WTC11 (cell line): ENCODE data around the gene PFN2. TPM values are rescaled to one million over a fixed set of nuclear protein-coding genes. Genes with fewer than 3 reads are reported as not detected.

Experiments
- ATAC-seq: fragments of 200-7000 bp; cut with Tn5 transposase; 2 replicates; pipeline ENCODE4 v1.10.0; 2021; ENCODE audit warnings: mild to moderate bottlenecking, moderate library complexity
- CTCF ChIA-PET: fragments of 300-600 bp; sonication (Branson Sonifier 250); formaldehyde crosslinking; loops from one replicate; lab custom pipeline; 2021; ENCODE audit warnings: antibody characterized with exemption; lab: Charles Lee
- POLR2A ChIA-PET: fragments of 350-600 bp; sonication (Branson Sonifier 250); formaldehyde crosslinking; loops from one replicate; lab custom pipeline; 2021; ENCODE audit warnings: antibody characterized with exemption; lab: Charles Lee
- DNase-seq: peaks from one replicate; pipeline ENCODE4 v3.0.0; 2021; ENCODE audit warnings: low spot score
- H3K27ac Mint-ChIP-seq: 2 replicates; pipeline ENCODE4 v1.8.0; 2021; ENCODE audit warnings: mixed read lengths
- H3K27me3 Mint-ChIP-seq: 2 replicates; pipeline ENCODE4 v1.8.0; 2021; ENCODE audit warnings: low read depth, mild to moderate bottlenecking, moderate library complexity, mixed read lengths
- H3K36me3 Mint-ChIP-seq: 2 replicates; pipeline ENCODE4 v1.8.0; 2021; ENCODE audit warnings: mixed read lengths
- H3K4me1 Mint-ChIP-seq: 2 replicates; pipeline ENCODE4 v1.8.0; 2022; ENCODE audit warnings: mixed read lengths
- H3K4me3 Mint-ChIP-seq: 2 replicates; pipeline ENCODE4 v1.8.0; 2021; ENCODE audit warnings: mild to moderate bottlenecking, moderate library complexity, mixed read lengths
- H3K9me3 Mint-ChIP-seq: 2 replicates; pipeline ENCODE4 v1.8.0; 2021; ENCODE audit warnings: mixed read lengths
- CBFB ChIP-seq: sonication (generic); formaldehyde crosslinking; IDR thresholded peaks from 2 replicates; pipeline ENCODE4 v1.8.1; 2022; ENCODE audit warnings: mild to moderate bottlenecking, low read depth, missing genetic modification reagents
- FOXJ3 ChIP-seq: sonication (generic); formaldehyde crosslinking; IDR thresholded peaks from 2 replicates; pipeline ENCODE4 v1.9.0; 2021; ENCODE audit warnings: missing genetic modification reagents, mild to moderate bottlenecking, borderline replicate concordance
- GTF2I ChIP-seq: fragments of 250-450 bp; sonication (Bioruptor Pico); conservative IDR thresholded peaks from 2 replicates; pipeline ENCODE4 v1.4.0; 2021; ENCODE audit warnings: mild to moderate bottlenecking
- KAT7 ChIP-seq: sonication (generic); formaldehyde crosslinking; IDR thresholded peaks from 2 replicates; pipeline ENCODE4 v1.8.1; 2023; ENCODE audit warnings: missing genetic modification reagents, mild to moderate bottlenecking, borderline replicate concordance
- NFATC4 ChIP-seq: fragments of 250-450 bp; sonication (Bioruptor Pico); IDR thresholded peaks from 2 replicates; pipeline ENCODE4 v1.9.0; 2021; ENCODE audit warnings: mild to moderate bottlenecking
- NR1H2 ChIP-seq: sonication (generic); formaldehyde crosslinking; IDR thresholded peaks from 2 replicates; pipeline ENCODE4 v1.9.0; 2021; ENCODE audit warnings: mild to moderate bottlenecking, moderate library complexity, missing genetic modification reagents
- RORB ChIP-seq: fragments of 250-450 bp; sonication (Bioruptor Pico); IDR thresholded peaks from 2 replicates; pipeline ENCODE4 v1.9.0; 2021; ENCODE audit warnings: mild to moderate bottlenecking
- ZNF121 ChIP-seq: sonication (generic); formaldehyde crosslinking; IDR thresholded peaks from 2 replicates; pipeline ENCODE4 v1.8.0; 2023; ENCODE audit warnings: missing genetic modification reagents
- total RNA-seq: library from RNA; stranded (reverse); gene quantifications from 3 replicates; pipeline ENCODE4 v1.2.3, GENCODE V29; 2021
- TF ChIP-seq, protein P1 (sequence below): sonication (generic); formaldehyde crosslinking; IDR thresholded peaks from 2 replicates; pipeline ENCODE4 v1.8.1; 2023; ENCODE audit warnings: mild to moderate bottlenecking, moderate library complexity, missing genetic modification reagents
- TF ChIP-seq, protein P2 (sequence below): fragments of 250-450 bp; sonication (Bioruptor Pico); IDR thresholded peaks from 2 replicates; pipeline ENCODE4 v1.9.0; 2021; ENCODE audit warnings: mild to moderate bottlenecking, borderline replicate concordance
- TF ChIP-seq, protein P3 (sequence below): sonication (generic); formaldehyde crosslinking; IDR thresholded peaks from 2 replicates; pipeline ENCODE4 v1.8.1; 2023; ENCODE audit warnings: mild to moderate bottlenecking, missing genetic modification reagents, moderate library complexity
- TF ChIP-seq, protein P4 (sequence below): sonication (generic); formaldehyde crosslinking; IDR thresholded peaks from 2 replicates; pipeline ENCODE4 v1.8.1; 2022; ENCODE audit warnings: missing genetic modification reagents, borderline replicate concordance
- TF ChIP-seq, protein P5 (sequence below): fragments of 250-450 bp; sonication (Bioruptor Pico); IDR thresholded peaks from 2 replicates; pipeline ENCODE4 v1.8.0; 2021; ENCODE audit warnings: mild to moderate bottlenecking

Gene PFN2
- total RNA-seq, 1 experiment from 2014 or later: 158 TPM

DNA sequence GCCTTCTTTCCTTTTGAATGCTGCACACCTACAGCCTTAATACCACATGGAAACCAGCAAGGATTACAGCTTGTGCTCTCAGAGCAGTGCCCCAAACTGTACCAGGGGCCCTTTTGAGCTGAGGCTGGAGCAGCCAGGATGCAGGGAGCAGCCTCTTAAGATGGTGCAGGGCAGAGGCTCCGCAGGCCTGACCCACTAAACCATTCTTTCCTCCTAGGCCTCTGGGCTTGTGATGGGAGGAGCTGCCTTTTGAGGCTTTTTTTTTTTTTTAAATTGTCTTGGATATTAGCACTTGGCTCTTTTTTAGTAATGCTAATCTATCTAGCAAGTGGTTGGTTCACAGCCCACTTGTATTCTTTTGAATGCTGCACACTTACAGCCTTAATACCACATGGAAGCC is 37.7 kb downstream of the PFN2 start:
- no peak for ATAC-seq

DNA sequence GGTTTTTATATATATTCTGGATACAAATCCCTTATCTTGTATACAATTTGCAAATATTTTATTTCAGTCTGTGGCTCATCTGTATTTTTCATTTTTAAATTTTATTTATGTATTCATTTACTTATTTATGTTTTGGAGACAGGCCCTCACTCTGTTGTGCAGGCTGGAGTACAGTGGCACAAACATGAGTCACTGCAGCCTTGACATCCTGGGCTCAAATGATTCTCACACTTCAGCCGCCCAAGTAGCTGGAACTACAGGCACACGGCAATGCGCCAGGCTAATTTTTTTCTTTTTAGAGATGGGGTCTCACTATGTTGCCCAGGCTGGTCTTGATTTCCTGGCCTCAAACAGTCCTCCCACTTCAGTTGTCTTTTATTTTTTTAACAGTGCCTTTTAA is 50.6 kb downstream of the PFN2 start:
- ChIA-PET POLR2A (no interaction called here), CTCF (interaction anchor here (0.9 kb wide), 1 partner anchor 13 kb away, joined by 3 read pairs; no protein-coding TSS in a partner anchor)
- DNase-seq: no peak
- TF ChIP-seq ZNF121 (no peak), FOXJ3 (CRISPR knock-in tag) (no peak)
- TF ChIP-seq, protein P1, sequence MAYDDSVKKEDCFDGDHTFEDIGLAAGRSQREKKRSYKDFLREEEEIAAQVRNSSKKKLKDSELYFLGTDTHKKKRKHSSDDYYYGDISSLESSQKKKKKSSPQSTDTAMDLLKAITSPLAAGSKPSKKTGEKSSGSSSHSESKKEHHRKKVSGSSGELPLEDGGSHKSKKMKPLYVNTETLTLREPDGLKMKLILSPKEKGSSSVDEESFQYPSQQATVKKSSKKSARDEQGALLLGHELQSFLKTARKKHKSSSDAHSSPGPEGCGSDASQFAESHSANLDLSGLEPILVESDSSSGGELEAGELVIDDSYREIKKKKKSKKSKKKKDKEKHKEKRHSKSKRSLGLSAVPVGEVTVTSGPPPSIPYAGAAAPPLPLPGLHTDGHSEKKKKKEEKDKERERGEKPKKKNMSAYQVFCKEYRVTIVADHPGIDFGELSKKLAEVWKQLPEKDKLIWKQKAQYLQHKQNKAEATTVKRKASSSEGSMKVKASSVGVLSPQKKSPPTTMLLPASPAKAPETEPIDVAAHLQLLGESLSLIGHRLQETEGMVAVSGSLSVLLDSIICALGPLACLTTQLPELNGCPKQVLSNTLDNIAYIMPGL (CRISPR knock-in tag): no peak
- Mint-ChIP-seq H3K27me3 (no peaks in the 10 kb centered on the region), H3K4me1 (no peaks in the 10 kb centered on the region), H3K27ac (no peak overlapping the region), H3K9me3 (no peaks in the 10 kb centered on the region), H3K4me3 (no peak overlapping the region), H3K36me3 (peaks cover 16% of the 10 kb centered on the region)
- ATAC-seq: no peak

More for the DNA sequence above, 37.7 kb downstream of the PFN2 start:
- Mint-ChIP-seq H3K4me1 (no peaks in the 10 kb centered on the region), H3K27me3 (no peaks in the 10 kb centered on the region), H3K27ac (no peak overlapping the region), H3K36me3 (peaks cover 47% of the 10 kb centered on the region), H3K9me3 (peaks cover 31% of the 10 kb centered on the region), H3K4me3 (no peak overlapping the region)
- ChIA-PET POLR2A (interaction anchor here (0.6 kb wide), 1 partner anchor 198 kb away, joined by 3 read pairs; no protein-coding TSS in a partner anchor), CTCF (interaction anchor here (0.6 to 0.8 kb wide), 2 partner anchors 13 to 24 kb away, joined by 3 read pairs; no protein-coding TSS in a partner anchor)
- TF ChIP-seq KAT7 (CRISPR knock-in tag): no peak
- TF ChIP-seq, protein P2, sequence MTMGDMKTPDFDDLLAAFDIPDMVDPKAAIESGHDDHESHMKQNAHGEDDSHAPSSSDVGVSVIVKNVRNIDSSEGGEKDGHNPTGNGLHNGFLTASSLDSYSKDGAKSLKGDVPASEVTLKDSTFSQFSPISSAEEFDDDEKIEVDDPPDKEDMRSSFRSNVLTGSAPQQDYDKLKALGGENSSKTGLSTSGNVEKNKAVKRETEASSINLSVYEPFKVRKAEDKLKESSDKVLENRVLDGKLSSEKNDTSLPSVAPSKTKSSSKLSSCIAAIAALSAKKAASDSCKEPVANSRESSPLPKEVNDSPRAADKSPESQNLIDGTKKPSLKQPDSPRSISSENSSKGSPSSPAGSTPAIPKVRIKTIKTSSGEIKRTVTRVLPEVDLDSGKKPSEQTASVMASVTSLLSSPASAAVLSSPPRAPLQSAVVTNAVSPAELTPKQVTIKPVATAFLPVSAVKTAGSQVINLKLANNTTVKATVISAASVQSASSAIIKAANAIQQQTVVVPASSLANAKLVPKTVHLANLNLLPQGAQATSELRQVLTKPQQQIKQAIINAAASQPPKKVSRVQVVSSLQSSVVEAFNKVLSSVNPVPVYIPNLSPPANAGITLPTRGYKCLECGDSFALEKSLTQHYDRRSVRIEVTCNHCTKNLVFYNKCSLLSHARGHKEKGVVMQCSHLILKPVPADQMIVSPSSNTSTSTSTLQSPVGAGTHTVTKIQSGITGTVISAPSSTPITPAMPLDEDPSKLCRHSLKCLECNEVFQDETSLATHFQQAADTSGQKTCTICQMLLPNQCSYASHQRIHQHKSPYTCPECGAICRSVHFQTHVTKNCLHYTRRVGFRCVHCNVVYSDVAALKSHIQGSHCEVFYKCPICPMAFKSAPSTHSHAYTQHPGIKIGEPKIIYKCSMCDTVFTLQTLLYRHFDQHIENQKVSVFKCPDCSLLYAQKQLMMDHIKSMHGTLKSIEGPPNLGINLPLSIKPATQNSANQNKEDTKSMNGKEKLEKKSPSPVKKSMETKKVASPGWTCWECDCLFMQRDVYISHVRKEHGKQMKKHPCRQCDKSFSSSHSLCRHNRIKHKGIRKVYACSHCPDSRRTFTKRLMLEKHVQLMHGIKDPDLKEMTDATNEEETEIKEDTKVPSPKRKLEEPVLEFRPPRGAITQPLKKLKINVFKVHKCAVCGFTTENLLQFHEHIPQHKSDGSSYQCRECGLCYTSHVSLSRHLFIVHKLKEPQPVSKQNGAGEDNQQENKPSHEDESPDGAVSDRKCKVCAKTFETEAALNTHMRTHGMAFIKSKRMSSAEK (CRISPR knock-in tag): no peak
- TF ChIP-seq, protein P3, sequence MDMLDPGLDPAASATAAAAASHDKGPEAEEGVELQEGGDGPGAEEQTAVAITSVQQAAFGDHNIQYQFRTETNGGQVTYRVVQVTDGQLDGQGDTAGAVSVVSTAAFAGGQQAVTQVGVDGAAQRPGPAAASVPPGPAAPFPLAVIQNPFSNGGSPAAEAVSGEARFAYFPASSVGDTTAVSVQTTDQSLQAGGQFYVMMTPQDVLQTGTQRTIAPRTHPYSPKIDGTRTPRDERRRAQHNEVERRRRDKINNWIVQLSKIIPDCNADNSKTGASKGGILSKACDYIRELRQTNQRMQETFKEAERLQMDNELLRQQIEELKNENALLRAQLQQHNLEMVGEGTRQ (CRISPR knock-in tag): no peak
- no peak for TF ChIP-seq RORB
- TF ChIP-seq NR1H2 (CRISPR knock-in tag): no peak
- no peak for TF ChIP-seq NFATC4
- no peak for TF ChIP-seq GTF2I (CRISPR knock-in tag)
- TF ChIP-seq, protein P4, sequence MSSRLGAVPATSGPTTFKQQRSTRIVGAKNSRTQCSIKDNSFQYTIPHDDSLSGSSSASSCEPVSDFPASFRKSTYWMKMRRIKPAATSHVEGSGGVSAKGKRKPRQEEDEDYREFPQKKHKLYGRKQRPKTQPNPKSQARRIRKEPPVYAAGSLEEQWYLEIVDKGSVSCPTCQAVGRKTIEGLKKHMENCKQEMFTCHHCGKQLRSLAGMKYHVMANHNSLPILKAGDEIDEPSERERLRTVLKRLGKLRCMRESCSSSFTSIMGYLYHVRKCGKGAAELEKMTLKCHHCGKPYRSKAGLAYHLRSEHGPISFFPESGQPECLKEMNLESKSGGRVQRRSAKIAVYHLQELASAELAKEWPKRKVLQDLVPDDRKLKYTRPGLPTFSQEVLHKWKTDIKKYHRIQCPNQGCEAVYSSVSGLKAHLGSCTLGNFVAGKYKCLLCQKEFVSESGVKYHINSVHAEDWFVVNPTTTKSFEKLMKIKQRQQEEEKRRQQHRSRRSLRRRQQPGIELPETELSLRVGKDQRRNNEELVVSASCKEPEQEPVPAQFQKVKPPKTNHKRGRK: no peak
- TF ChIP-seq ZNF121: no peak
- TF ChIP-seq, protein P5, sequence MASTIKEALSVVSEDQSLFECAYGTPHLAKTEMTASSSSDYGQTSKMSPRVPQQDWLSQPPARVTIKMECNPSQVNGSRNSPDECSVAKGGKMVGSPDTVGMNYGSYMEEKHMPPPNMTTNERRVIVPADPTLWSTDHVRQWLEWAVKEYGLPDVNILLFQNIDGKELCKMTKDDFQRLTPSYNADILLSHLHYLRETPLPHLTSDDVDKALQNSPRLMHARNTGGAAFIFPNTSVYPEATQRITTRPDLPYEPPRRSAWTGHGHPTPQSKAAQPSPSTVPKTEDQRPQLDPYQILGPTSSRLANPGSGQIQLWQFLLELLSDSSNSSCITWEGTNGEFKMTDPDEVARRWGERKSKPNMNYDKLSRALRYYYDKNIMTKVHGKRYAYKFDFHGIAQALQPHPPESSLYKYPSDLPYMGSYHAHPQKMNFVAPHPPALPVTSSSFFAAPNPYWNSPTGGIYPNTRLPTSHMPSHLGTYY (CRISPR knock-in tag): no peak
- TF ChIP-seq CBFB (CRISPR knock-in tag): no peak
- no peak for DNase-seq
